ENCODE measurements around the gene CCDC9B.

DNA sequence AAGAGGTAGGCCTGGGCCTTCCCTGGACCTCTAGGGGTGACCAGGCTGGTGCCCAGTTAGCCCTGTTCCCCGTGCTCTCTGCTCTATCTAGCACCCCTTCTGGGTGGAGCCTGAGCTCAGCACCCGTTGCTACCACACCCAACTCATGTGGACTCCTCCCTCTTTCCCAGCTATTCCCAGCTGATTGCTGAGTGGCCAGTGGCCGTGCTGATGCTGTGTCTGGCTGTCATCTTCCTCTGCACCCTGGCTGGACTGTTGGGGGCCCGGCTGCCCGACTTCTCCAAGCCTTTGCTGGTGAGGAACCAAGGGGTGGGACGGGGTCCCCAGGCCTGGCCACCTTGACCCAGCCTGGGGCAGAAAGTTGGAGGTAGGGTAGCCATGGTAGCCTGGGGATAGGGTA is 23.5 kb upstream of the CCDC9B start:
- no peak for TF ChIP-seq EZH2phosphoT487 (IDR thresholded peaks at IDR 0.05; ENCODE audit: borderline replicate concordance, low read length)
- TF ChIP-seq, protein P1, sequence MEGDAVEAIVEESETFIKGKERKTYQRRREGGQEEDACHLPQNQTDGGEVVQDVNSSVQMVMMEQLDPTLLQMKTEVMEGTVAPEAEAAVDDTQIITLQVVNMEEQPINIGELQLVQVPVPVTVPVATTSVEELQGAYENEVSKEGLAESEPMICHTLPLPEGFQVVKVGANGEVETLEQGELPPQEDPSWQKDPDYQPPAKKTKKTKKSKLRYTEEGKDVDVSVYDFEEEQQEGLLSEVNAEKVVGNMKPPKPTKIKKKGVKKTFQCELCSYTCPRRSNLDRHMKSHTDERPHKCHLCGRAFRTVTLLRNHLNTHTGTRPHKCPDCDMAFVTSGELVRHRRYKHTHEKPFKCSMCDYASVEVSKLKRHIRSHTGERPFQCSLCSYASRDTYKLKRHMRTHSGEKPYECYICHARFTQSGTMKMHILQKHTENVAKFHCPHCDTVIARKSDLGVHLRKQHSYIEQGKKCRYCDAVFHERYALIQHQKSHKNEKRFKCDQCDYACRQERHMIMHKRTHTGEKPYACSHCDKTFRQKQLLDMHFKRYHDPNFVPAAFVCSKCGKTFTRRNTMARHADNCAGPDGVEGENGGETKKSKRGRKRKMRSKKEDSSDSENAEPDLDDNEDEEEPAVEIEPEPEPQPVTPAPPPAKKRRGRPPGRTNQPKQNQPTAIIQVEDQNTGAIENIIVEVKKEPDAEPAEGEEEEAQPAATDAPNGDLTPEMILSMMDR (IDR thresholded peaks at IDR 0.05; ENCODE audit: low read depth, low read length, poor library complexity, severe bottlenecking) = no peak
